Gastroesophageal sphincter (tissue), 3 donors: ENCODE data around the gene CTTNBP2.

ENCODE experiments used
- POLR2A ChIP-seq, 2 donors: fragments of 450-650 bp; IDR thresholded peaks; one replicate each; pipeline ENCODE4 v1.6.1; 2017; ENCODE audit warnings: antibody characterized with exemption in 2 of 2, mild to moderate bottlenecking in 2 of 2, moderate library complexity in 1 of 2
- POLR2AphosphoS5 ChIP-seq: sonication (generic); formaldehyde crosslinking; IDR thresholded peaks from one replicate; pipeline ENCODE4 v1.6.1; 2017; ENCODE audit warnings: antibody characterized with exemption
- TF ChIP-seq, protein P1 (sequence below), 4 experiments: fragments of 200-600 bp in 2 of 4; fragments of 450-650 bp in 2 of 4; sonication (generic) in 1 of 4; IDR thresholded peaks; one replicate each; pipeline ENCODE4 v1.5.1; 2017 to 2019; ENCODE audit warnings: antibody characterized with exemption in 4 of 4, mild to moderate bottlenecking in 2 of 4, moderate library complexity in 2 of 4

DNA sequence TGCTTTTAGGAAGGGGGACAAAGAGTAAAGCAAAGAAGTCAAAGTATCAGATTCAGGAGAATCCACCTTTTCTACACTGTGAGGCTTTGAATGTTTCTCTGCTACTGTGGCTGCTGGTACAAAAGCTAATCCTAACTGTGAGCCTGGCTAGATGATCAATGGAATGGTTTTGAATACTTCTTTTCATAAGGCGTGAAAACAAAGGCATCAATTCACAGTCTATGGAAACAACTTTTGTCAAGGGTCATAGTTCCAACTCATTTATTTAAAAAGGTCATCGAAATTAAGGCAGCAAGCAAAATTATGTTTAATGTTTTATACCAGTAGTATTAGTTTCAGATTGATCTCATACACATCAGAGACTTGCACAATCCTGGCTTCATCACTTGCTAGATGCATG lies 118.1 kb downstream of the CTTNBP2 start:
- no peak for TF ChIP-seq POLR2A (IDR thresholded peaks at IDR 0.05)
- TF ChIP-seq, protein P1, sequence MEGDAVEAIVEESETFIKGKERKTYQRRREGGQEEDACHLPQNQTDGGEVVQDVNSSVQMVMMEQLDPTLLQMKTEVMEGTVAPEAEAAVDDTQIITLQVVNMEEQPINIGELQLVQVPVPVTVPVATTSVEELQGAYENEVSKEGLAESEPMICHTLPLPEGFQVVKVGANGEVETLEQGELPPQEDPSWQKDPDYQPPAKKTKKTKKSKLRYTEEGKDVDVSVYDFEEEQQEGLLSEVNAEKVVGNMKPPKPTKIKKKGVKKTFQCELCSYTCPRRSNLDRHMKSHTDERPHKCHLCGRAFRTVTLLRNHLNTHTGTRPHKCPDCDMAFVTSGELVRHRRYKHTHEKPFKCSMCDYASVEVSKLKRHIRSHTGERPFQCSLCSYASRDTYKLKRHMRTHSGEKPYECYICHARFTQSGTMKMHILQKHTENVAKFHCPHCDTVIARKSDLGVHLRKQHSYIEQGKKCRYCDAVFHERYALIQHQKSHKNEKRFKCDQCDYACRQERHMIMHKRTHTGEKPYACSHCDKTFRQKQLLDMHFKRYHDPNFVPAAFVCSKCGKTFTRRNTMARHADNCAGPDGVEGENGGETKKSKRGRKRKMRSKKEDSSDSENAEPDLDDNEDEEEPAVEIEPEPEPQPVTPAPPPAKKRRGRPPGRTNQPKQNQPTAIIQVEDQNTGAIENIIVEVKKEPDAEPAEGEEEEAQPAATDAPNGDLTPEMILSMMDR (IDR thresholded peaks at IDR 0.05): no peak
- no peak for TF ChIP-seq POLR2AphosphoS5
